Progenitor cell of endocrine pancreas (in vitro differentiated cells): ENCODE data around the gene WNT3A. TPM values are rescaled to one million over a fixed set of nuclear protein-coding genes. Genes with fewer than 3 reads are reported as not detected.

ENCODE experiments used
- DNase-seq: peaks from one replicate; pipeline ENCODE4 v3.0.0; 2021; ENCODE audit warnings: low spot score; ENCODE audit not compliant: unreplicated experiment
- H3K27ac Mint-ChIP-seq: 2 replicates; pipeline ENCODE4 v1.8.0; 2021; ENCODE audit warnings: mild to moderate bottlenecking, moderate library complexity, mixed read lengths
- H3K27me3 Mint-ChIP-seq: 2 replicates; pipeline ENCODE4 v1.8.0; 2021; ENCODE audit warnings: mixed read lengths
- H3K36me3 Mint-ChIP-seq: 2 replicates; pipeline ENCODE4 v1.8.0; 2022; ENCODE audit warnings: mixed read lengths; ENCODE audit not compliant: insufficient read depth
- H3K4me1 Mint-ChIP-seq: 2 replicates; pipeline ENCODE4 v1.8.0; 2021; ENCODE audit warnings: low read depth, mixed read lengths
- H3K4me3 Mint-ChIP-seq: 2 replicates; pipeline ENCODE4 v1.8.0; 2021; ENCODE audit warnings: low read depth, mild to moderate bottlenecking, moderate library complexity, mixed read lengths
- H3K9me3 Mint-ChIP-seq: 2 replicates; pipeline ENCODE4 v1.8.0; 2021; ENCODE audit warnings: low read depth, mixed read lengths
- total RNA-seq: library from RNA; stranded (reverse); gene quantifications from 2 replicates; pipeline ENCODE4 v1.2.1, GENCODE V29; 2021
- TF ChIP-seq, protein P1 (sequence below): fragments of 200-600 bp; sonication (generic); IDR thresholded peaks from one replicate; pipeline ENCODE4 v1.5.0; 2021; ENCODE audit warnings: antibody characterized with exemption, mild to moderate bottlenecking; ENCODE audit not compliant: unreplicated experiment

The WNT3A gene
- total RNA-seq, 1 donor from 2014 or later = not detected

- Mint-ChIP-seq H3K27me3 (peaks cover 80% of the 10 kb centered on the region), H3K27ac (no peak overlapping the region), H3K9me3 (peaks cover 13% of the 10 kb centered on the region), H3K36me3 (no peaks in the 10 kb centered on the region), H3K4me3 (no peak overlapping the region), H3K4me1 (no peaks in the 10 kb centered on the region)
- peak; percentile 1 for DNase-seq
- TF ChIP-seq, protein P1, sequence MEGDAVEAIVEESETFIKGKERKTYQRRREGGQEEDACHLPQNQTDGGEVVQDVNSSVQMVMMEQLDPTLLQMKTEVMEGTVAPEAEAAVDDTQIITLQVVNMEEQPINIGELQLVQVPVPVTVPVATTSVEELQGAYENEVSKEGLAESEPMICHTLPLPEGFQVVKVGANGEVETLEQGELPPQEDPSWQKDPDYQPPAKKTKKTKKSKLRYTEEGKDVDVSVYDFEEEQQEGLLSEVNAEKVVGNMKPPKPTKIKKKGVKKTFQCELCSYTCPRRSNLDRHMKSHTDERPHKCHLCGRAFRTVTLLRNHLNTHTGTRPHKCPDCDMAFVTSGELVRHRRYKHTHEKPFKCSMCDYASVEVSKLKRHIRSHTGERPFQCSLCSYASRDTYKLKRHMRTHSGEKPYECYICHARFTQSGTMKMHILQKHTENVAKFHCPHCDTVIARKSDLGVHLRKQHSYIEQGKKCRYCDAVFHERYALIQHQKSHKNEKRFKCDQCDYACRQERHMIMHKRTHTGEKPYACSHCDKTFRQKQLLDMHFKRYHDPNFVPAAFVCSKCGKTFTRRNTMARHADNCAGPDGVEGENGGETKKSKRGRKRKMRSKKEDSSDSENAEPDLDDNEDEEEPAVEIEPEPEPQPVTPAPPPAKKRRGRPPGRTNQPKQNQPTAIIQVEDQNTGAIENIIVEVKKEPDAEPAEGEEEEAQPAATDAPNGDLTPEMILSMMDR = no peak
Observed at GRCh38 chr1:228000836-228001563, 5.8 kb upstream of the WNT3A start.

DNA sequence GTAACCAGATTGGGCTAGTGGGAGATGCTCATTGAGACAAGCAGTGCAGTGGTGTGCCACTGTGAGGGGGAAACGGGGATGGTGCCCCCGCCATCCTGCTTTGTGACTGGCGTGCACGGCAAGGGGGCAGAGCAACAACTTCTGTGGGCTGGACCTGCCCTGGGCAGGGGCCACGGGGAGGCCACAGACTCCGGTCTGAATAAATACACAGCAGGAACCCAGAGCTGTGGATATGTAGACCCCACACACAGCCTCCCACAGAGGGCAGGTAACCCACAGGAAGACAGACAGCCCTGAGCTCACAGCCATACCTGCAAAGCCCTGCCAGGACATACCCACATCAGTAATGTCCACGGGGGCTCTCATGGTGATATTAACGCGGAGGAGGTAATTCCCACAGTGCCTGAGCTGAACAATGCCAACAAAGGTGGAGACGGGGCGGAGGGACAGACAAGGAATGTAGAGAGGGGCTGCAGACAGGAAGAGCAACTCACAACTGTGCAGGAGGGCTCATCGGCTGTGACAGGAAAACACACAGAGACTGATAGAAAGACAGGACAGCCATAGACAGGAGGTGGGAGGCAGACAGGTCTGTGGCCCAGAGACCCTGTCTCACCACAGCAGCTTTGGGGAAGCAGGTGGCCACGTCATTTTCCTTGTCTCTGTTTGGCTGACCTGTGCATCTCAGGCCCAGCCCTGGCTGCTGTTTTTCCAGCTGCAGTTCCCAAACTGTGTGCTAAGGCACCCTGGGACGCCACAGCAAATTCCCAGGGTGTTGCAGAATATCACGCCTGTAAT is 4.9 kb upstream of the WNT3A start:
- Mint-ChIP-seq H3K36me3 (no peaks in the 10 kb centered on the region), H3K27me3 (peaks cover 74% of the 10 kb centered on the region), H3K27ac (no peak overlapping the region), H3K4me1 (no peaks in the 10 kb centered on the region), H3K4me3 (no peak overlapping the region), H3K9me3 (peaks cover 9% of the 10 kb centered on the region)
- peak; percentile 5 for DNase-seq
- TF ChIP-seq, protein P1 = no peak

DNA sequence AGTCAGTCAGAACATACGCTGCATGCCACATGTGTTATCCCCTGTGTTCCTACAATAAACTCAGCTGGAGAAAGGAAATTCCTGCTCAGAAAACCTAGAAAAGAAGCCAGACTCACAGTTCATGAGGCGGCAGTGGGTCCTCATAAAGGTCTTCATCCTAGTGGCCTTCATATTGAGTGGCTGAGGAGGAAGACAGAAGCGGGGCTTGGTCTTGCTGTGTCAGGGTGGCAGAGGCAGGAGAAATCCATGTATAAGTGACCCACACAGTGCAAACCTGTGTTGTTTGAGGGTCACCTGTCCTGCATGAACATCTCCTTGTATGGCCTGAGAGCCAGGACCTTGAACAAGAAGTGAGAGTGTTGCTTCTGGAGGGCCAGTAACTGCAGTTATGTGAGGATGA is 4.0 kb upstream of the WNT3A start:
- Mint-ChIP-seq H3K9me3 (peaks cover 6% of the 10 kb centered on the region), H3K4me1 (peaks cover 3% of the 10 kb centered on the region), H3K27ac (no peak overlapping the region), H3K27me3 (peaks cover 75% of the 10 kb centered on the region), H3K4me3 (no peak overlapping the region), H3K36me3 (no peaks in the 10 kb centered on the region)
- TF ChIP-seq, protein P1 = no peak
- no peak for DNase-seq

DNA sequence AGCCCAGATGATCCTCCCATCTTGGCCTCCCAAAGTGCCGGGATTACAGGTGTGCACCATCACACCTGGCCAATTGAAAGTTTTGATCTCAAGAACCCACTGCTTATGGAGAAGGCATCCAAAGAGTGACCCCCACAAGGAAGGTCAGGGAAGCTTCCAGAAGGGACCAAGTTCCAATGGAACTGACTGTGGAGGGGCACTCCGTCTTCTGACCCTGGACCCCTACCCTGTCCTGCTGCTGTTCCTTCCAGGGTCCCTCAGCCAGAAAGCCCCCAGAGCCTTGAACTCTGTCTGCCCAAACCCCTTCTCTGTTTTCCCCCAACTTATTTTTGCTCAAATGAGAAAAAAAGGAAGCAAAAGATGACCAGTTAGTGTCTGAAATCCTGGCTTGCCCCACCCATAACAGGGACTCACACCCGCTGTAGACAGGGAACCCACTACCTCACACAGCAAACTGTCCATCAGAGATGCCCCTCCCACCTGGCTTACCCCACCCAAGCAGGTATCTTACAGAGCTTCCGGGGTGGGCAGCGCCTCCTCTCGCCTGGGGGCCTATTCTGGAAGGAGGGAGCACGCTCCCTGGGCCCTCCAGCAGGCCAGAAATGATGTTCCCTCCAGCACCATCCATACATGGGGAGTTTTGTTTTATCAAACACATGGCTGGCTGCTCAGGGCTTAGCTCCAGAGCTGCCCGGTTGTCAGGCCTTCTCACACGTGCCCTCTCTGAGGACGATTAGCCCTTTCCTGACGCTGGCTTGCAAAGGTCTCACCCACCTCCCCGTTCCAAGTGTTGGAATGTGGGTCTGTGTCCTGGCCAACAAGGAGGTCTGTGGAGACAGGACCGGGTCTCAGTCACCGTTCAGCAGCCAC is 3.1 kb upstream of the WNT3A start:
- Mint-ChIP-seq H3K4me1 (peaks cover 3% of the 10 kb centered on the region), H3K27ac (no peak overlapping the region), H3K36me3 (no peaks in the 10 kb centered on the region), H3K27me3 (peaks cover 75% of the 10 kb centered on the region), H3K4me3 (no peak overlapping the region), H3K9me3 (no peaks in the 10 kb centered on the region)
- TF ChIP-seq, protein P1 = no peak
- no peak for DNase-seq

DNA sequence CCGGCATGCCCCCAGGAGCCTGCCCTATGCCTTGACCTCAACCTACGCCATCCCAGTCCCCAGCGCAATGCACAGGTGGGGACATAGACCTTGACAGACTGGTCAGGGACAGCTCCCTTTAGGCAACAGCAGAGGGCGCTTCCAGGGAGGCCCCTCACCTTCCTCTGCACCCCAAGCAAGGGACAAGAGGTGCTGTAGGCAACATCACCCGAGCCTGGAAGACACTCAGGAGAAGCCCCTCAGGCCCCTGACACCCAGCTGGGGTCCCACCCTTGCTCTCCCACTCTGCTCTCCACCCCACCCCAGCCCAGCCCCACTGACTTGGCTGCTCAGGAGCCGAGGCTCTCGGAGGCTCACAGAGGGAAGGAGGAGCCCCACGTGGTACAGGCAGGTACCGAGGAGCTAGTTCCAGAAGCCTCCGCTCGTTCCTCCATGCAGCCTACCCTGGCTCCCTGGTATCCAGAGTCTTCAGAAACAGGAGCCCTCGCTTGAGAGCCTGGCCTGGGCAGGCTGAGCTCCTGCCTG is 2.4 kb upstream of the WNT3A start:
- Mint-ChIP-seq H3K4me1 (peaks cover 3% of the 10 kb centered on the region), H3K9me3 (no peaks in the 10 kb centered on the region), H3K4me3 (no peak overlapping the region), H3K27ac (no peak overlapping the region), H3K27me3 (peaks cover 78% of the 10 kb centered on the region), H3K36me3 (no peaks in the 10 kb centered on the region)
- no peak for DNase-seq
- TF ChIP-seq, protein P1 = peak; percentile 71
